ENCODE results near the gene TRA2B.

TRA2B gene

GRCh38 chr3:185937689-185938374, at the start of gene TRA2B:
TSS of gene TRA2B (minus strand) at chr3:185938014. CDS start at chr3:185937860, 154 bp downstream.
- peak; percentile 94 for DNase-seq (ENCODE audit: low read depth)
- H3K4me3 ChIP-seq (ENCODE audit: low read depth, low read length): peak within 1 kb of the TSS; percentile 100

DNA sequence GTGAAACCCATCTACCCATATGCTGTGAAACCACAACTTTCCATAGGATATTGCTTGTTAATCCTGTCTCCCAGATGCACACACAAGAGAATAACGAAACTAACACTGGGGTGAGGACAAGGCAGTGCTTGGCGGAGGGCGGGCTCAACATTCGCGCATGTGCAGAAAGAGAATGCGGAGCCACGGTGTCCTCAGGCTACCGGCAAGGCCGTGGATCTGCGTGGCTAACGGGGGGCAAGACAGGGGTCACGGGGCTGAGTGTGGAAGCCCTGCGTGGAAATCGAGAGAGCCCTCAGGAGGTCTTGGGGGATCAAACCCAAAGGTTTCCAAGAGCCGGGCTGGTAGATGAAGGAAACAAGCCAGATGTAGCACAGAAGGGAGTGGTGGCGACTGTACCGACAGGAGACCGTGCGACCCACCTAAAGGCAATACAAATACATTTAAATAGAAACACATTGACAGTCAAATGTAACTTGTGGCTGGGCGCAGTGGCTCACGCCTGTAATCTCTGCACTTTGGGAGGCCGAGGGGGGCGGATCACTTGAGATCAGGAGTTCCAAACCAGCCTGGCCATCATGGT, 48.5 kb upstream of the TRA2B start:
- DNase-seq (ENCODE audit: low read depth): no peak
- no peak overlapping the region for H3K4me3 ChIP-seq (ENCODE audit: low read depth, low read length)

DNA sequence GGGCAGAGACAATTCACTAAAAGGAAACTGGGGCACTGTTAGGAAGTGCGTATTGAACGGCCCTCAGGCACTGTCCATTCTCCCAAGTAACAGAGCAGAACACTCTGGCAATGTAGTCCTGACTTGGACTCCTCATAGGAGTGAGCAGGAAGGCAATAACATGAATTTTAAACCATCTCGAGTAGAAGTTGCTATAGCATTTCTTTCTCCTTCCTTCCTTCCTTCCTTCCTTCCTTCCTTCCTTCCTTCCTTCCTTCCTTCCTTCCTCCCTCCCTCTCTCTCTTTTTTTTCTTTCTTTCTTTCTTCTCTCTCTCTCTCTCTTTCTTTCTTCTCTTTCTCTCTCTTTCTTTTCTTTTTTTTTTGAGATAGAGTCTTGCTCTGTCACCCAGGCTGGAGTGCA, 46.4 kb upstream of the TRA2B start:
- no peak for DNase-seq (ENCODE audit: low read depth)
- H3K4me3 ChIP-seq (ENCODE audit: low read depth, low read length): no peak overlapping the region

DNA sequence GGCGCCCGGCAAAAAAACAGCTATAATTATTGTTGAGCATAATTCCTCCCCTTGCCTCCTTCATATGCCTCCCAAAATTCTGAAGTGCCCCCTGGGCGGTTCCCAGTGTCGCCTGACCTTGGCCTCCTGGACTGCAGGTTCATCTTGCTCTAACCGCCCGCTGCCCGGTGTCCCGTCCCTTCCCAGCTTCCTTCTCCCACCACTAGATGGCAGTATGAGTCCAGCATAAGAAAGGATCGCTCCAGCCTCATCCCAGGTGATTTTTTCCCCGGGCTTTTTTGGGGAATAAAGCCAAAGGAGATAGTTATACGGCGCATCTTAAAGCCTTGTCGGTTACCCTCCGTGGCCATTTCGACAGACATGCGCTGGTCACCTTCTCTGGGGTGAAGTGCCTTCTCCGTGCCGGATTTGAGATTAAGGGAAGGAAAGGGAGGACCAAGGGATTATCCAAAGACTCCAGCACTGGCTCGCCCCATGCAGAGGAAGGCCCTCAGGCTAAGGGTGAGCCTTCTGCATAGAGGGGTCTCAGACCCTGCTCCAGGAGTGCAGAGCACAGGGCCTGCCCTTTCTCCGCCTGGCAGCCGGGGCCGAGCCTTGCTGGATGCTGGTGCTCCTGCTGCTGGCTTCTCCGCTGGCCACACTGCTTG, 45.8 kb upstream of the TRA2B start:
- no peak overlapping the region for H3K4me3 ChIP-seq (ENCODE audit: low read depth, low read length)
- no peak for DNase-seq (ENCODE audit: low read depth)

DNA sequence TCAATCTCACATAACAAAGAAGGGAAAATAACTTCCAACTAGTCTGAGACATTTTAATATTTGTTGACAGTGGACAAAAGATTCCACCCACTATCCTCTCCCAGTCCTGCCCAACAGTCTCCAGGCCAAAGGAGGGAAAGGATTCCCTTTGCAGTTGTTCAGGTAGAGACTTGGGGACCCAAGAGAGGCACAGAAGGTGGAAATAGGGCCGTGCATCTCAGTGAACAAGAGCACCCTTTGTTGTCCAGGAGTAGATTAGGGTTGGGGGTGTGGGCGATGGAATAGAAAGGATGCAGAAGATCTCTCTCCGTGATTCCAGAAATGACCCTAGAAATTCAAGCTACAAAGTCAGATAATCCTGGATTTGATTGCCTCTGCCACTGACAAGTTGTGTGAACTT, 44.8 kb upstream of the TRA2B start:
- DNase-seq (ENCODE audit: low read depth): no peak
- H3K4me3 ChIP-seq (ENCODE audit: low read depth, low read length): no peak overlapping the region

DNA sequence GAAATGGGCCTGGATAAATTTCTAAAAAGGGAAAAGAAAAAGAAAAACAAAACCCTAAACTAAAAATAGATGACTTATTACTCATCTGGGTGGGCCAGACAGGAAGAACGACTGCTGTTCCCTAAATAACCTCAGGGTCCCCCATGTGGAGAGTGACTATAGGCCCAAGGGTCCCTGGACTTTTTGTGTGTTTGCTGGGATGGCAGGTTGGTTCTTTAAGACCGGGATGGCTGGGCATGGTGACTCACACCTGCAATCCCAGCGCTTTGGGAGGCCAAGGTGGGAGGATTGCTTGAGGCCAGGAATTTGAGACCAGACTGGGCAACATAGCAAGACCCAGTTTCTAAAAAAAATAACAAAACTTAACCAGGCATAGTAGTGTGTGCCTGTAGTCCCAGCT, 43.8 kb upstream of the TRA2B start:
- DNase-seq (ENCODE audit: low read depth): no peak
- no peak overlapping the region for H3K4me3 ChIP-seq (ENCODE audit: low read depth, low read length)

DNA sequence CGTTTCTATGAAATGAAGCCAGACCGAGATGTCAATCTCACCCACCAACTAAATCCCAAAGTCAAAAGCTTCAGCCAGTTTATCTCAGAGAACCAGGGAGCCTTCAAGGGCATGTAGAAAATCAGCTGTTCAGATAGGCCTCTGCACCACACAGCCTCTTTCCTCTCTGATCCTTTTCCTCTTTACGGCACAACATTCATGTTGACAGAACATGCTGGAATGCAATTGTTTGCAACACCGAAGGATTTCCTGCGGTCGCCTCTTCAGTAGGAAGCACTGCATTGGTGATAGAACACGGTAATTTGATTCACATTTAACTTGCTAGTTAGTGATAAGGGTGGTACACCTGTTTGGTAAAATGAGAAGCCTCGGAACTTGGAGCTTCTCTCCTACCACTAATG, 41.9 kb upstream of the TRA2B start:
- H3K4me3 ChIP-seq (ENCODE audit: low read depth, low read length): no peak overlapping the region
- no peak for DNase-seq (ENCODE audit: low read depth)

DNA sequence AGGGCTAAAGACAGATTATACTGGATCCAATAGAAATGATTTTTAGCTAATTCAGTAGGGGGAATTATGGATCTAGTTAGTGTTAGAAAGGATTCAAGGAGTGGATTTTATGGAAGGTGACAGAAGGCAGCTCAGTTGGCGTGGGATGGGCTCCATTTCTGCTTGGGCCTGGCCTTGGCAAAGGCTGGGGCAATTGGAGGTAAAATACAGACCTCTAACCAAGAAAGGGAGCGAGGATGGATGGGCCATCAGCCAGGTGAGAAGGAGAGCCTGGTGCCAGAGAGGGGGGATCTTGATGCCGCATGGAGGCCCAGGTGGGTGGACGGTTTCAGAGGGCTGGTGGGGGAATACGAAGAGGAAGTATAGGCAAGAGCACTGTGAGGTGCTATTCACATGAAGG, 40.7 kb upstream of the TRA2B start:
- no peak for DNase-seq (ENCODE audit: low read depth)
- H3K4me3 ChIP-seq (ENCODE audit: low read depth, low read length): no peak overlapping the region

DNA sequence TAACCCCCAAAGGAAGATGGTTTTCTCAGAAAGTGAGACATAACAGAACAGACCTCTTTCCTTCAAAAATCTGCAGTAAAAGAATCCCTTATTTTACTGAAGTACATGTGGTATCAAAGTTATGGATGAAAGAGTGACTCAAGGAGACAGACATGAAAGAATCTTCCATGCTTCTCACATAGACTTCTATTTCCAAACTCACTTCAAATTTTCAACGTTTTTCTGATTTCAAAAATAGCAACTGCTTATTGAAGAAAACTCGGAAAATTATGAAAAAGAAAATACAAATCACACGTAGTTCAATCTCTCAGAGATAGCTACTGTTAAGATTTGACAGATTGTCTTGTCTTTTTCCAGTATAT, 39.8 kb upstream of the TRA2B start:
- no peak overlapping the region for H3K4me3 ChIP-seq (ENCODE audit: low read depth, low read length)
- DNase-seq (ENCODE audit: low read depth): no peak

GRCh38 chr3:185976977-185977678, 39.3 kb upstream of the TRA2B start:
- DNase-seq (ENCODE audit: low read depth): no peak
- H3K4me3 ChIP-seq (ENCODE audit: low read depth, low read length): no peak overlapping the region

DNA sequence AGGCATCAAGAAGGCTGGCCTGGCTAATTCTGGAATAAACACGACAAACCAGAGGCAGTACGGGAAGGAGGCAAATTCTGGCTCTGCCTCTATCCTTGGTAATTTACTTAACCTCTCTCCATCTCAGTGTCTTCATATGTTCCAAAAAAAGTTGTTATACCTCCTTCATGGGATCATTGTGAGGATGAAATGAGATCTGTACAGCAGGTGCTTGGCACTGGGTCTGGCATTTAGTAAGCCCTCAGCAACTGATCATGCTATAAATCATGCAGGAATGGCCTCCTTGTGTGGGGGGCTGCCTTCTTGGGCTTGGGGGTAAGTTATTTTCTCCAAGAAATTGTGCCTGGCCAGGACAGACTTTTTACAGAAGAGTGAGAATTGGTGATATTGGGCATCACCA, 38.3 kb upstream of the TRA2B start:
- no peak for DNase-seq (ENCODE audit: low read depth)
- no peak overlapping the region for H3K4me3 ChIP-seq (ENCODE audit: low read depth, low read length)

DNA sequence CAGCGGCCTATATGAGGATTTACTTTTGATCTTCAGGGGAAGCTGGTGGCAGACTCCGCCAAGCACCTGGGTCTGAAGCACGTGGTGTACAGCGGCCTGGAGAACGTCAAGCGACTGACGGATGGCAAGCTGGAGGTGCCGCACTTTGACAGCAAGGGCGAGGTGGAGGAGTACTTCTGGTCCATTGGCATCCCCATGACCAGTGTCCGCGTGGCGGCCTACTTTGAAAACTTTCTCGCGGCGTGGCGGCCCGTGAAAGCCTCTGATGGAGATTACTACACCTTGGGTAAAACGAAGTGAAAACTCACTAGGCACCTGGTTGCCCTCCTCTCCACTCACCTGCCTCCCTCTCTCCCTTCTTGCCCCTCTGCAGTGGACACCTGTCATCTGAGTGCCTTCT, 33.8 kb upstream of the TRA2B start:
- DNase-seq (ENCODE audit: low read depth): no peak
- no peak overlapping the region for H3K4me3 ChIP-seq (ENCODE audit: low read depth, low read length)

- no peak for DNase-seq (ENCODE audit: low read depth)
- H3K4me3 ChIP-seq (ENCODE audit: low read depth, low read length): no peak overlapping the region
Observed at GRCh38 chr3:185968168-185968567, 30.4 kb upstream of the TRA2B start.

DNA sequence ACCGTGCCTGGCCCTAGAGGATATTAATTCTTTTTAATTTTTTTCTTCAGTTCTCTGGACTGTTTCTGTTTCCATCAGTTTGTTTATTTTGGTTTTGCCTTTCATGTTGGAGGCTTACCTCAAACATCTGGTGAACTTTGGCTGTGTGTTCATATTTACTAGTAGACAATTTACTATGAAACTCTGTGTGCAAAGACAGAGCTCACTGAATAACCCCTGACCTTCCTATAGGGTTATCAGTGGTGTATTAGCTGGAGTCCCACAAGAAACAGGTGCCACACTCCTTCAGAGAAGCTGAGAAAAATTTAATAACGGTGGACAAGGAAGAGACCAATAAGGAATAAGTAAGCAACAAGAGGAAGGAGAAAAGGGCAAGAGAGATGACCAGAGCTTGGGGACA, 28.8 kb upstream of the TRA2B start:
- no peak for DNase-seq (ENCODE audit: low read depth)
- H3K4me3 ChIP-seq (ENCODE audit: low read depth, low read length): no peak overlapping the region

GRCh38 chr3:185965496-185965895, 27.7 kb upstream of the TRA2B start:
- DNase-seq (ENCODE audit: low read depth): no peak

DNA sequence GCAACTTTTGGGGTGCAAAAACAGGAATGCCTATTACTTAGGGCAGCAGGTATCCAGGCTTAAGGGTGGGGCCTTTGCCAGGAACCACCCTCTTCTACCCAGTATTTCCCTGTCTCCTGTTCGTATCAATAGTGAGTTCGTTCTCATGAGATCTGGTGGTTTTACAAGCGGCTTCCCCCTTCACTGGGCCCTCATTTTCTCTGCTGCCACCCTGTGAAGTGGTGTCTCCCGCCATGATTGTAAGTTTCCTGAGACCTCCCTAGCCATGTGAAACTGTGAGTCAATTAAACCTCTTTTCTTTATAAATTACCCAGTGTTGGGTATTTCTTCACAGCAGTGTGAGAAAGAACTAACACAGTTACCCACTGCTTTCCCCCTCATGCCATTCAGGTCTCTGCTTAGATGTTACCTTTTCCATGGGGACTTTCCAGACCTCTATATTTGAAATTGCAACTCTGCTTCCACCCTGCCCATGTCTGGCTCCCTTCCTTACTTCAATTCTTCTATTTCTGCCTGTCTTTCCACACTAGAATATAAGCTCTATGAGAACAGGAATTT, 23.9 kb upstream of the TRA2B start:
- DNase-seq (ENCODE audit: low read depth): no peak
- no peak overlapping the region for H3K4me3 ChIP-seq (ENCODE audit: low read depth, low read length)

More at GRCh38 chr3:185965496-185965895, 27.7 kb upstream of the TRA2B start:
- H3K4me3 ChIP-seq (ENCODE audit: low read depth, low read length): no peak overlapping the region

DNA sequence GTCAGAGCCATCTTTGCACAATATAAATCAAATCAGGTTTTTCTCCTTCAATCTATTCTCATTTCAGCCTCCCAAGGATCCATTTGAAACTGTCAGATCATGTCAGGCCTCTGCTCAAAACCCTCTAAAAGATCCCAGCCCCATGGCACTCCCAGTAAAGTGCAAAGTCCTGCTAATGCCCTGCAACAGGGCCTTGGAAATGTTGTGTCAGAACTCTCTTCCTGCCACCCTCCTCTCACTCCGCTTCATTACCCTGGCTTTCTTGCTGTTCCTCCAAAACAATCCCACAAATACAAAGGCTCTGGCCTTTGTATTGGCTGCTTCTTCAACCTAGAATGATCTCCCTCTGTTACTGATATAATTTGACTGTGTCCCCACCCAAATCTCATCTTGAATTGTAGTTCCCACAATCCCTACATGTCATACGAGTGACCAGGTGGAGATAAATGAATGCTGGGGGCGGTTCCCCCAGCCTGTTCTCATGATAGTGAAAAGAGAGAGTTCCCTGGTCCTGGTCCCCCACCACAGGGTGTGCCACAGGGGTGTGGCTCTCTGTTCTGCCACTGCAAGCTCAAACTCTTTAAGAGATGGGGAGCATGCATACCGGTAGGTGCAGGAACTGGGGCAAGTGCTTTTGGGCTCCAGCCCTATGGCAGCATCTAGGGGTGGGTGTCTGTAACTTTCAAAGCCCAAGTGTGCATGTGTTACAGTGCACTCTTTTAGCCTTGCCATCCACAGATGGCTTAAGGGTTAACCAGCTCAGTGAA, 22.9 kb upstream of the TRA2B start:
- peak overlapping the region; percentile 29 for H3K4me3 ChIP-seq (ENCODE audit: low read depth, low read length)

GRCh38 chr3:185959609-185960521, 22.1 kb upstream of the TRA2B start:
- H3K4me3 ChIP-seq (ENCODE audit: low read depth, low read length): peak overlapping the region; percentile 29
- DNase-seq (ENCODE audit: low read depth): peak; percentile 76

More for the DNA sequence above, 22.9 kb upstream of the TRA2B start:
- DNase-seq (ENCODE audit: low read depth): no peak
